Lower lobe of right lung (tissue), 2 donors: ENCODE results near the gene SNTG2. TPM values are rescaled to one million over a fixed set of nuclear protein-coding genes. Genes with fewer than 3 reads are reported as not detected.
"Not testable (repeated sequence)": the region's sequence is repeated elsewhere in the genome, so short reads cannot be mapped to it uniquely, and the experiment has no call there.

Experiments used
- ATAC-seq, 2 donors: fragments of 200-7000 bp; cut with Tn5 transposase; one replicate each; pipeline ENCODE4 v1.9.1; 2020 to 2022; ENCODE audit warnings: mild to moderate bottlenecking in 2 of 2, moderate library complexity in 2 of 2
- DNase-seq: peaks from one replicate; pipeline ENCODE4 v3.0.0-alpha.2; 2020
- H3K27ac ChIP-seq: fragments of 200-600 bp; one replicate; pipeline ENCODE4 v1.8.0; 2022
- H3K27me3 ChIP-seq: fragments of 200-600 bp; one replicate; pipeline ENCODE4 v1.8.0; 2022; ENCODE audit warnings: low read depth
- H3K36me3 ChIP-seq: fragments of 200-600 bp; one replicate; pipeline ENCODE4 v1.8.0; 2022; ENCODE audit warnings: mild to moderate bottlenecking
- H3K4me1 ChIP-seq: fragments of 200-600 bp; one replicate; pipeline ENCODE4 v1.8.0; 2022
- H3K4me3 ChIP-seq: fragments of 200-600 bp; one replicate; pipeline ENCODE4 v1.8.0; 2022; ENCODE audit warnings: mild to moderate bottlenecking
- H3K9me3 ChIP-seq: fragments of 200-600 bp; one replicate; pipeline ENCODE4 v1.8.0; 2022
- CTCF ChIP-seq: fragments of 200-600 bp; IDR thresholded peaks from one replicate; pipeline ENCODE4 v1.8.0; 2022; ENCODE audit warnings: antibody characterized with exemption, mild to moderate bottlenecking
- intact Hi-C: fragments of 100-400 bp; cut with DNase I; formaldehyde crosslinking; loops from one replicate; pipeline ENCODE4 v1.11.0; 2022
- total RNA-seq: library from RNA; stranded (reverse); fragmentation: NEBNext Ultra II Directional; extraction: Animal tissue kit (Norgen Biotek cat#: 25700); gene quantifications from one replicate; pipeline ENCODE4 v1.2.1, GENCODE V29; 2021
- donor health status: DM: no; HTN: yes; CAD: no; lungs with severe emphysema.

SNTG2 gene
- total RNA-seq, 1 donor from 2014 or later, result 1.4 TPM

GRCh38 chr2:1132328-1132969 lies 181.8 kb downstream of the SNTG2 start:
- Histone ChIP-seq H3K4me3 (no peak overlapping the region), H3K9me3 (no peaks in the 10 kb centered on the region), H3K27ac (no peak overlapping the region), H3K36me3 (no peaks in the 10 kb centered on the region), H3K27me3 (no peaks in the 10 kb centered on the region), H3K4me1 (no peaks in the 10 kb centered on the region)
- no peak for TF ChIP-seq CTCF
- intact Hi-C loops, result no loop called here
- no peak for DNase-seq
- ATAC-seq, result no peak

- H3K4me1 ChIP-seq, H3K9me3 ChIP-seq, H3K36me3 ChIP-seq, ATAC-seq, DNase-seq, H3K27ac ChIP-seq, H3K4me3 ChIP-seq, H3K27me3 ChIP-seq, intact Hi-C loops: not testable (repeated sequence)
These were observed 183.2 kb downstream of the SNTG2 start for GRCh38 chr2:1133896-1134295.

- no peaks in the 10 kb centered on the region for H3K9me3 ChIP-seq
- no peaks in the 10 kb centered on the region for H3K36me3 ChIP-seq
- no peaks in the 10 kb centered on the region for H3K4me1 ChIP-seq
- no peak overlapping the region for H3K27ac ChIP-seq
- ATAC-seq (no peak), DNase-seq (no peak)
- H3K4me3 ChIP-seq, result no peak overlapping the region
- TF ChIP-seq CTCF, result no peak
- intact Hi-C loops, result no loop called here
- no peaks in the 10 kb centered on the region for H3K27me3 ChIP-seq
These were observed 184.0 kb downstream of the SNTG2 start for GRCh38 chr2:1134629-1135028.

- no peaks in the 10 kb centered on the region for H3K4me1 ChIP-seq
- DNase-seq (no peak), ATAC-seq (no peak)
- H3K36me3 ChIP-seq, result no peaks in the 10 kb centered on the region
- intact Hi-C loops, result no loop called here
- H3K27ac ChIP-seq, result no peak overlapping the region
- no peak overlapping the region for H3K4me3 ChIP-seq
- H3K9me3 ChIP-seq, result no peaks in the 10 kb centered on the region
- TF ChIP-seq CTCF, result no peak
- no peaks in the 10 kb centered on the region for H3K27me3 ChIP-seq
These were observed 185.4 kb downstream of the SNTG2 start for GRCh38 chr2:1136067-1136466.

- H3K9me3 ChIP-seq, result no peaks in the 10 kb centered on the region
- intact Hi-C loops, result no loop called here
- H3K4me1 ChIP-seq, result no peaks in the 10 kb centered on the region
- H3K27me3 ChIP-seq, result no peaks in the 10 kb centered on the region
- no peak for TF ChIP-seq CTCF
- ATAC-seq (no peak), DNase-seq (no peak)
- H3K4me3 ChIP-seq, result no peak overlapping the region
- no peak overlapping the region for H3K27ac ChIP-seq
- H3K36me3 ChIP-seq, result no peaks in the 10 kb centered on the region
These were observed 186.2 kb downstream of the SNTG2 start for GRCh38 chr2:1136846-1137245.

GRCh38 chr2:1137264-1137663 lies 186.6 kb downstream of the SNTG2 start:
- Histone ChIP-seq H3K36me3 (no peaks in the 10 kb centered on the region), H3K9me3 (no peaks in the 10 kb centered on the region), H3K4me3 (no peak overlapping the region), H3K27ac (no peak overlapping the region), H3K27me3 (no peaks in the 10 kb centered on the region), H3K4me1 (no peaks in the 10 kb centered on the region)
- ATAC-seq (no peak), DNase-seq (no peak)
- TF ChIP-seq CTCF, result no peak
- intact Hi-C loops, result no loop called here
